GM23338 (cell line): ENCODE measurements around the gene GNB5. TPM values are rescaled to one million over a fixed set of nuclear protein-coding genes. Genes with fewer than 3 reads are reported as not detected.

Source experiments
- ATAC-seq: fragments of 200-7000 bp; cut with Tn5 transposase; 3 replicates; pipeline ENCODE4 v1.9.1; 2020
- DNase-seq: peaks from one replicate; pipeline ENCODE4 v3.0.0-alpha.2; 2015; ENCODE audit warnings: low spot score
- H2AFZ ChIP-seq: fragments of 200-600 bp; sonication (generic); 2 replicates; pipeline ENCODE4 v1.8.0; 2016; ENCODE audit warnings: antibody characterized with exemption, mild to moderate bottlenecking, moderate library complexity
- H3F3A ChIP-seq: fragments of 200-600 bp; sonication (generic); replicated peaks from 2 replicates; pipeline ENCODE4 v1.8.0; 2017; ENCODE audit warnings: antibody characterized with exemption, mixed run types, low read depth
- H3K27ac ChIP-seq: fragments of 200-600 bp; sonication (generic); 2 replicates; pipeline ENCODE4 v1.6.1; 2016; ENCODE audit warnings: low read depth
- H3K27me3 ChIP-seq: fragments of 200-600 bp; sonication (generic); 2 replicates; pipeline ENCODE4 v1.8.0; 2016; ENCODE audit warnings: mild to moderate bottlenecking, mixed run types, moderate library complexity; ENCODE audit not compliant: insufficient read depth
- H3K36me3 ChIP-seq: fragments of 200-600 bp; sonication (generic); 2 replicates; pipeline ENCODE4 v1.8.0; 2016; ENCODE audit warnings: mild to moderate bottlenecking; ENCODE audit not compliant: insufficient read depth
- H3K4me1 ChIP-seq: fragments of 200-600 bp; sonication (generic); 2 replicates; pipeline ENCODE4 v1.8.0; 2016; ENCODE audit warnings: mild to moderate bottlenecking, moderate library complexity; ENCODE audit not compliant: insufficient read depth
- H3K4me2 ChIP-seq: fragments of 200-600 bp; sonication (generic); 2 replicates; pipeline ENCODE4 v1.7.1; 2017; ENCODE audit warnings: mixed run types
- H3K4me3 ChIP-seq: fragments of 200-600 bp; sonication (generic); 2 replicates; pipeline ENCODE4 v1.6.1; 2016; ENCODE audit warnings: mixed run types
- H3K79me2 ChIP-seq: fragments of 200-600 bp; sonication (generic); replicated peaks from 2 replicates; pipeline ENCODE4 v1.8.0; 2017; ENCODE audit warnings: mild to moderate bottlenecking; ENCODE audit not compliant: insufficient read depth
- H3K9me2 ChIP-seq: fragments of 200-600 bp; sonication (generic); 2 replicates; pipeline ENCODE4 v1.8.0; 2017; ENCODE audit not compliant: insufficient read depth
- H4K20me1 ChIP-seq: fragments of 200-600 bp; sonication (generic); replicated peaks from 2 replicates; pipeline ENCODE4 v1.8.0; 2017; ENCODE audit warnings: mild to moderate bottlenecking; ENCODE audit not compliant: insufficient read depth
- H3K27ac Mint-ChIP-seq: 2 replicates; pipeline ENCODE4 v1.8.0; 2020; ENCODE audit warnings: inconsistent platforms, mild to moderate bottlenecking, moderate library complexity, mixed read lengths
- H3K27me3 Mint-ChIP-seq: 3 replicates; pipeline ENCODE4 v1.8.0; 2022; ENCODE audit warnings: low read depth, mild to moderate bottlenecking, moderate library complexity, mixed read lengths, inconsistent platforms; ENCODE audit not compliant: insufficient read depth, poor library complexity
- H3K36me3 Mint-ChIP-seq: 3 replicates; pipeline ENCODE4 v1.8.0; 2021; ENCODE audit warnings: low read depth, mild to moderate bottlenecking, inconsistent platforms, moderate library complexity, mixed read lengths
- H3K4me1 Mint-ChIP-seq: 3 replicates; pipeline ENCODE4 v1.8.0; 2020; ENCODE audit warnings: mild to moderate bottlenecking, inconsistent platforms, mixed read lengths
- H3K4me3 Mint-ChIP-seq: 3 replicates; pipeline ENCODE4 v1.8.0; 2021; ENCODE audit warnings: moderate library complexity, mild to moderate bottlenecking, inconsistent platforms, mixed read lengths
- H3K9me3 Mint-ChIP-seq: 3 replicates; pipeline ENCODE4 v1.8.0; 2020; ENCODE audit warnings: moderate library complexity, mild to moderate bottlenecking, inconsistent platforms, mixed read lengths
- CREB1 ChIP-seq: fragments of 250-450 bp; sonication (Bioruptor Pico); IDR thresholded peaks from 2 replicates; pipeline ENCODE4 v1.5.0; 2020; ENCODE audit warnings: low read depth, mild to moderate bottlenecking, moderate library complexity
- EZH2 ChIP-seq: fragments of 200-600 bp; sonication (generic); IDR thresholded peaks from one replicate; pipeline ENCODE4 v1.8.0; 2017; ENCODE audit warnings: antibody characterized with exemption, mild to moderate bottlenecking, low read depth; ENCODE audit not compliant: unreplicated experiment
- EZH2phosphoT487 ChIP-seq: fragments of 200-600 bp; sonication (generic); IDR thresholded peaks from one replicate; pipeline ENCODE4 v1.8.1; 2018; ENCODE audit warnings: antibody characterized with exemption; ENCODE audit not compliant: unreplicated experiment
- JUNB ChIP-seq: IDR thresholded peaks from one replicate; pipeline ENCODE4 v1.6.1; 2016; ENCODE audit warnings: antibody characterized with exemption; ENCODE audit not compliant: unreplicated experiment
- NANOG ChIP-seq: IDR thresholded peaks from 2 replicates; pipeline ENCODE4 v1.6.1; 2016; ENCODE audit warnings: antibody characterized with exemption, borderline replicate concordance
- POLR2AphosphoS5 ChIP-seq: IDR thresholded peaks from 2 replicates; pipeline ENCODE4 v1.6.1; 2016; ENCODE audit warnings: antibody characterized with exemption, low read depth
- STAT1 ChIP-seq: IDR thresholded peaks from one replicate; pipeline ENCODE4 v1.6.1; 2016; ENCODE audit warnings: antibody characterized with exemption; ENCODE audit not compliant: unreplicated experiment
- ZNF114 ChIP-seq: fragments of 250-450 bp; sonication (Bioruptor Pico); IDR thresholded peaks from 2 replicates; pipeline ENCODE4 v1.5.0; 2020; ENCODE audit warnings: mild to moderate bottlenecking, moderate library complexity
- ZNF331 ChIP-seq: fragments of 250-450 bp; sonication (Bioruptor Pico); IDR thresholded peaks from 2 replicates; pipeline ENCODE4 v1.5.0; 2020; ENCODE audit warnings: low read depth, mild to moderate bottlenecking, moderate library complexity
- polyA plus RNA-seq: library from polyadenylated mRNA; unstranded; fragments of >200 nt; fragmentation: Nextera tagmentation; extraction: Ambion mirVana; gene quantifications from 2 replicates; pipeline ENCODE4 v1.2.1, GENCODE V29; 2016
- total RNA-seq: library from RNA; depleted of rRNA; stranded (reverse); fragments of >200 nt; shearing (Covaris generic); gene quantifications from 2 replicates; pipeline ENCODE4 v1.2.3, GENCODE V29; 2014
- TF ChIP-seq, protein P1 (sequence below), 2 experiments: fragments of 200-600 bp in 1 of 2; sonication (generic) in 1 of 2; conservative IDR thresholded peaks; 2 replicates each; pipeline versions ENCODE4 v1.5.1 to v1.6.1; 2016 to 2017; ENCODE audit warnings: antibody characterized with exemption in 2 of 2, low read depth in 2 of 2, mild to moderate bottlenecking in 2 of 2, moderate library complexity in 1 of 2

GNB5 gene
- total and polyA plus RNA-seq, 2 experiments from 2014 or later, result 23.0 to 40.8 TPM

DNA sequence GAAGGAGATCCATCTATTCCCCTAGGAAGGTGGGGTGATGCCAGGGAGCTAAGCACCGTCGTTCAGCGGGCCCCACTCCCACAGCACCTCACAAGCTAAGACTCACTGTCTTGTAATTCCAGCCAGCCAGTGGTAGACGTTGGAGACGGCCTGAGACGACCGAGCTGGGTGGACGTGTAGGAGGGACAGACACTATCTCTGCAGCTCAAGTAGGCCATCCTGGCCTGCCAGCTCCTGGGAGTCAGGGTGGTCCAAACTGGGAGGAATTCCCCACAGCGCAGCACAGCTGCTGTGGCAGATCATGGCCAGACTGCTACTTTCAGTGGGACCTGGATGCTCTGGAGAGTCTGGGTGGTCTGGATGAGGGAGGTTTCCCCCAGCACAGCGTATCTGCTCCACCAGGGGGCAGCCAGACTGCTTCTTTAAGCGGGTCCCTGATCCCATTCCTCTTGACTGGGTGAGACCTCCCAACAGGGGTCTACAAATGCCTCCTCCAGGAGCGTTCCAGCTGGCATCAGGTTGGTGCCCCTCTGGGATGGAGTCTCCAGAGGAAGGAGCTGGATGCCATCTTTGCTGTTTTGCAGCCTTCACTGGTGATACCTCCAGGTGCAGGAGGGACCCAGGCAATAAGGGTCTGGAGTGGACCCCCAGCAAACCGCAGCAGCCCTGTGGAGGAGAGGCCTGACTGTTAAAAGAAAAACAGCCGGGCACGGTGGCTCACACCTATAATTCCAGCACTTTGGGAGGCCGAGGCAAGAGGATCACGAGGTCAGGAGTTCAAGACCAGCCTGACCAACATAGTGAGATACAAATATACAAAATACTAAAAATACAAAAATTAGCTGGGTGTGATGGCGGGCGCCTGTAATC is 27.6 kb downstream of the GNB5 start:
- H3K27ac ChIP-seq, result 0 out of 2 replicates have a peak overlapping the region, but pooled peaks have one; percentile 59
- H2AFZ ChIP-seq, result no peak overlapping the region
- peaks cover 8% of the 10 kb centered on the region for H4K20me1 ChIP-seq
- DNase-seq, result peak; percentile 88
- no peak overlapping the region for H3K4me3 ChIP-seq
- H3K4me2 ChIP-seq, result no peak overlapping the region
- ATAC-seq, result peak; percentile 97
- no peaks in the 10 kb centered on the region for H3F3A ChIP-seq
- H3K79me2 ChIP-seq, result peaks cover 31% of the 10 kb centered on the region
- no peaks in the 10 kb centered on the region for H3K4me1 ChIP-seq
- TF ChIP-seq, protein P1, sequence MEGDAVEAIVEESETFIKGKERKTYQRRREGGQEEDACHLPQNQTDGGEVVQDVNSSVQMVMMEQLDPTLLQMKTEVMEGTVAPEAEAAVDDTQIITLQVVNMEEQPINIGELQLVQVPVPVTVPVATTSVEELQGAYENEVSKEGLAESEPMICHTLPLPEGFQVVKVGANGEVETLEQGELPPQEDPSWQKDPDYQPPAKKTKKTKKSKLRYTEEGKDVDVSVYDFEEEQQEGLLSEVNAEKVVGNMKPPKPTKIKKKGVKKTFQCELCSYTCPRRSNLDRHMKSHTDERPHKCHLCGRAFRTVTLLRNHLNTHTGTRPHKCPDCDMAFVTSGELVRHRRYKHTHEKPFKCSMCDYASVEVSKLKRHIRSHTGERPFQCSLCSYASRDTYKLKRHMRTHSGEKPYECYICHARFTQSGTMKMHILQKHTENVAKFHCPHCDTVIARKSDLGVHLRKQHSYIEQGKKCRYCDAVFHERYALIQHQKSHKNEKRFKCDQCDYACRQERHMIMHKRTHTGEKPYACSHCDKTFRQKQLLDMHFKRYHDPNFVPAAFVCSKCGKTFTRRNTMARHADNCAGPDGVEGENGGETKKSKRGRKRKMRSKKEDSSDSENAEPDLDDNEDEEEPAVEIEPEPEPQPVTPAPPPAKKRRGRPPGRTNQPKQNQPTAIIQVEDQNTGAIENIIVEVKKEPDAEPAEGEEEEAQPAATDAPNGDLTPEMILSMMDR (conservative IDR thresholded peaks at IDR 0.05; ENCODE audit: low read depth in 2 of 2), result peak; percentile 69 to 73
- no peak for TF ChIP-seq ZNF331 (CRISPR knock-in tag)
- H3K36me3 ChIP-seq, result no peaks in the 10 kb centered on the region
- Mint-ChIP-seq H3K27ac (no peak overlapping the region), H3K36me3 (peaks cover 3% of the 10 kb centered on the region), H3K4me1 (peaks cover 18% of the 10 kb centered on the region), H3K4me3 (no peak overlapping the region), H3K9me3 (no peaks in the 10 kb centered on the region), H3K27me3 (peaks cover 2% of the 10 kb centered on the region)
- 0 out of 2 replicates have a peak, but pooled peaks cover 4% of the 10 kb centered on the region for H3K9me2 ChIP-seq
- no peaks in the 10 kb centered on the region for H3K27me3 ChIP-seq

DNA sequence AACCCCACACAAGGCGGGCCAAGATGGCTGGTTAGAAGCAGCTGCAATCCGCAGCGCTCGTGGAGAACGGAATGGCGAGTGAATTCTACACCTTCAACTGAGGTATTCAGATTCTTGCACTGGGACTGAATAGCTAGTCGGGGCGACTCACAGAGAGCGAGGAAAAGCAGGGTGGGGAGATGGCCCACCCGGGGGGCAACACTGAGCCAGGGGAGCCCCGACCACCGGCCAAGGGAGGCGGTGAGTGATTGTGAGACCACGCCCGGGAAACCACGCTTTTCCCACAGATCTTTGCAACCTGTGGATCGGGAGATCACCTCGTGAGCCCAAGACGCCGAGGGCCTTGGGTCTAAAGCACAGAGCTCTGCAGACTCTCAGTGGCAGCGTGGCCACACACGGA is 28.3 kb downstream of the GNB5 start:
- DNase-seq (no peak), ATAC-seq (no peak; the same call in 1 of the 3 replicates)
- no peaks in the 10 kb centered on the region for H3K27me3 ChIP-seq
- no peaks in the 10 kb centered on the region for H3K4me1 ChIP-seq
- no peaks in the 10 kb centered on the region for H3K9me3 Mint-ChIP-seq
- H3K27ac Mint-ChIP-seq, result no peak overlapping the region; the same call in 1 of the 2 replicates
- no peaks in the 10 kb centered on the region for H3F3A ChIP-seq
- no peak overlapping the region for H3K4me3 ChIP-seq
- peaks cover 2% of the 10 kb centered on the region for H3K27me3 Mint-ChIP-seq
- H3K4me3 Mint-ChIP-seq, result no peak overlapping the region
- H3K4me2 ChIP-seq, result no peak overlapping the region
- TF ChIP-seq JUNB (no peak), POLR2AphosphoS5 (no peak), ZNF114 (CRISPR knock-in tag) (no peak), NANOG (no peak)
- H3K4me1 Mint-ChIP-seq, result peaks cover 18% of the 10 kb centered on the region
- H3K9me2 ChIP-seq, result 0 out of 2 replicates have a peak, but pooled peaks cover 4% of the 10 kb centered on the region
- peaks cover 25% of the 10 kb centered on the region for H3K79me2 ChIP-seq
- no peak overlapping the region for H2AFZ ChIP-seq
- peaks cover 8% of the 10 kb centered on the region for H4K20me1 ChIP-seq
- H3K36me3 ChIP-seq, result no peaks in the 10 kb centered on the region
- H3K36me3 Mint-ChIP-seq, result peaks cover 3% of the 10 kb centered on the region
- H3K27ac ChIP-seq, result 0 out of 2 replicates have a peak overlapping the region, but pooled peaks have one; percentile 59

DNA sequence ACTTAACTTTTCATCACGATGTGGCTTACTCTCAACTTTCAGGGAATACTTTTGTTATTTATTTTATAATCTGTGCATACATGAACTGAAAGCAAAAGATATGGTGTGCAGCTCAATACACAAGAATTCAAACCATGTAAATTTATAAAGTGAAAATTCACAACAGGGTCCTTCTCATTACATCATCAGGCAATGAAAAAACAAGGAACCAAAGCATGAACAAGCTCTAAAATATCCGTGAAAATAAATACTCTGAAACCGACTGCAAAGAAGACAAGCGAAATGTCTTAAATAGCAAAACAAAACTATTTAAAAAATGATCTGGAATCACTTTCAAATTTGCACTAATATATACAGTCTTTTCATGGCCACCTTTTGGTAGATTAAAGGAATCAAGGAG is 28.9 kb downstream of the GNB5 start:
- Mint-ChIP-seq H3K9me3 (no peaks in the 10 kb centered on the region), H3K36me3 (peaks cover 3% of the 10 kb centered on the region), H3K4me3 (no peak overlapping the region), H3K27ac (no peak overlapping the region), H3K27me3 (peaks cover 2% of the 10 kb centered on the region), H3K4me1 (peaks cover 18% of the 10 kb centered on the region)
- DNase-seq, result no peak
- H3K4me1 ChIP-seq, result no peaks in the 10 kb centered on the region
- no peak overlapping the region for H3K27ac ChIP-seq
- H3K36me3 ChIP-seq, result no peaks in the 10 kb centered on the region
- peaks cover 8% of the 10 kb centered on the region for H4K20me1 ChIP-seq
- H3K9me2 ChIP-seq, result 0 out of 2 replicates have a peak, but pooled peaks cover 4% of the 10 kb centered on the region
- no peak overlapping the region for H2AFZ ChIP-seq
- H3K27me3 ChIP-seq, result no peaks in the 10 kb centered on the region
- H3K4me3 ChIP-seq, result no peak overlapping the region
- peaks cover 19% of the 10 kb centered on the region for H3K79me2 ChIP-seq
- H3F3A ChIP-seq, result no peaks in the 10 kb centered on the region
- H3K4me2 ChIP-seq, result no peak overlapping the region
- ATAC-seq, result no peak
- TF ChIP-seq STAT1, result no peak
- TF ChIP-seq, protein P1 (conservative IDR thresholded peaks at IDR 0.05; ENCODE audit: low read depth in 2 of 2), result no peak
- TF ChIP-seq EZH2, result no peak
- no peak for TF ChIP-seq JUNB
- TF ChIP-seq ZNF331 (CRISPR knock-in tag), result no peak
- no peak for TF ChIP-seq ZNF114 (CRISPR knock-in tag)
- TF ChIP-seq CREB1 (CRISPR knock-in tag), result no peak
- no peak for TF ChIP-seq EZH2phosphoT487
- TF ChIP-seq NANOG, result no peak
